HG02763 (cell line): ENCODE measurements around the gene CEP43.

Experiments
- ATAC-seq: cut with Tn5 transposase; IDR thresholded peaks from one replicate; pipeline ENCODE4 v1.9.1; 2021; ENCODE audit warnings: mild to moderate bottlenecking, moderate library complexity; ENCODE audit not compliant: unreplicated experiment

The CEP43 gene

GRCh38 chr6:167007985-167008384 lies 8.8 kb downstream of the CEP43 start:
- no peak for ATAC-seq

GRCh38 chr6:167013067-167013466 lies 13.9 kb downstream of the CEP43 start:
- ATAC-seq = no peak

GRCh38 chr6:167013946-167014345 lies 14.7 kb downstream of the CEP43 start:
- ATAC-seq = no peak

- ATAC-seq = no peak
Observed at GRCh38 chr6:167015302-167015701, 16.1 kb downstream of the CEP43 start.

- ATAC-seq = peak; percentile 71
Observed at GRCh38 chr6:167020206-167020605, 21.0 kb downstream of the CEP43 start.

- ATAC-seq = no peak
Observed at GRCh38 chr6:167027308-167027707, 28.1 kb downstream of the CEP43 start.

GRCh38 chr6:167027772-167028171 lies 28.6 kb downstream of the CEP43 start:
- no peak for ATAC-seq

GRCh38 chr6:167030222-167031072 lies 31.2 kb downstream of the CEP43 start:
- ATAC-seq = no peak

GRCh38 chr6:167031082-167031709 lies 32.0 kb downstream of the CEP43 start:
- no peak for ATAC-seq

- no peak for ATAC-seq
Observed at GRCh38 chr6:167034056-167034455, 34.9 kb downstream of the CEP43 start.

GRCh38 chr6:167037762-167038161 lies 38.6 kb downstream of the CEP43 start:
- ATAC-seq = no peak

- no peak for ATAC-seq
Observed at GRCh38 chr6:167044696-167045095, 45.5 kb downstream of the CEP43 start.

- ATAC-seq = no peak
Observed at GRCh38 chr6:167045828-167046580, 46.8 kb downstream of the CEP43 start.

GRCh38 chr6:167046861-167047495 lies 47.8 kb downstream of the CEP43 start:
- ATAC-seq = no peak

GRCh38 chr6:167047554-167047953 lies 48.4 kb downstream of the CEP43 start:
- peak; percentile 77 for ATAC-seq
